ENCODE measurements around the gene MUSTN1.

GRCh38 chr3:52790741-52791140 is 44.1 kb downstream of the MUSTN1 start:
- no peak for TF ChIP-seq EZH2 (IDR thresholded peaks at IDR 0.05; ENCODE audit: low read length)
- TF ChIP-seq, protein P1, sequence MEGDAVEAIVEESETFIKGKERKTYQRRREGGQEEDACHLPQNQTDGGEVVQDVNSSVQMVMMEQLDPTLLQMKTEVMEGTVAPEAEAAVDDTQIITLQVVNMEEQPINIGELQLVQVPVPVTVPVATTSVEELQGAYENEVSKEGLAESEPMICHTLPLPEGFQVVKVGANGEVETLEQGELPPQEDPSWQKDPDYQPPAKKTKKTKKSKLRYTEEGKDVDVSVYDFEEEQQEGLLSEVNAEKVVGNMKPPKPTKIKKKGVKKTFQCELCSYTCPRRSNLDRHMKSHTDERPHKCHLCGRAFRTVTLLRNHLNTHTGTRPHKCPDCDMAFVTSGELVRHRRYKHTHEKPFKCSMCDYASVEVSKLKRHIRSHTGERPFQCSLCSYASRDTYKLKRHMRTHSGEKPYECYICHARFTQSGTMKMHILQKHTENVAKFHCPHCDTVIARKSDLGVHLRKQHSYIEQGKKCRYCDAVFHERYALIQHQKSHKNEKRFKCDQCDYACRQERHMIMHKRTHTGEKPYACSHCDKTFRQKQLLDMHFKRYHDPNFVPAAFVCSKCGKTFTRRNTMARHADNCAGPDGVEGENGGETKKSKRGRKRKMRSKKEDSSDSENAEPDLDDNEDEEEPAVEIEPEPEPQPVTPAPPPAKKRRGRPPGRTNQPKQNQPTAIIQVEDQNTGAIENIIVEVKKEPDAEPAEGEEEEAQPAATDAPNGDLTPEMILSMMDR (optimal IDR thresholded peaks at IDR 0.05 in 1 of 3, IDR thresholded peaks at IDR 0.05 in 1 of 3, conservative IDR thresholded peaks at IDR 0.05 in 1 of 3; ENCODE audit: extremely low read depth in 1 of 3, insufficient read depth in 2 of 3, low read length in 3 of 3), result no peak

Measured in keratinocyte (primary cell).